Gastroesophageal sphincter (tissue), 3 donors: ENCODE measurements around the gene EEF1E1.
"Not testable (repeated sequence)": the region's sequence is repeated elsewhere in the genome, so short reads cannot be mapped to it uniquely, and the experiment has no call there.

Experiments
- CTCF ChIP-seq, 4 experiments: fragments of 200-600 bp in 2 of 4; fragments of 450-650 bp in 2 of 4; sonication (generic) in 1 of 4; IDR thresholded peaks; one replicate each; pipeline ENCODE4 v1.5.1; 2017 to 2019; ENCODE audit warnings: antibody characterized with exemption in 4 of 4, mild to moderate bottlenecking in 2 of 4, moderate library complexity in 2 of 4
- POLR2A ChIP-seq, 2 donors: fragments of 450-650 bp; IDR thresholded peaks; one replicate each; pipeline ENCODE4 v1.6.1; 2017; ENCODE audit warnings: antibody characterized with exemption in 2 of 2, mild to moderate bottlenecking in 2 of 2, moderate library complexity in 1 of 2
- POLR2AphosphoS5 ChIP-seq: sonication (generic); formaldehyde crosslinking; IDR thresholded peaks from one replicate; pipeline ENCODE4 v1.6.1; 2017; ENCODE audit warnings: antibody characterized with exemption

GRCh38 chr6:8034107-8034506 lies 68.2 kb downstream of the EEF1E1 start:
- TF ChIP-seq CTCF (IDR thresholded peaks at IDR 0.05); POLR2A (IDR thresholded peaks at IDR 0.05); POLR2AphosphoS5: not testable (repeated sequence)
